Measurements from ENCODE around the gene UGT1A9.
A peak's percentile ranks its signal among the peaks of the same experiment; 100 is the strongest.
"Not testable (repeated sequence)": the region's sequence is repeated elsewhere in the genome, so short reads cannot be mapped to it uniquely, and the experiment has no call there.

Gene UGT1A9

GRCh38 chr2:233691443-233692433 lies 20.0 kb downstream of the UGT1A9 start:
- no peak for TF ChIP-seq CTCF (IDR thresholded peaks at IDR 0.05; ENCODE audit: low read depth, low read length)
- DNase-seq (ENCODE audit: extremely low read depth, low read depth), result no peak

GRCh38 chr2:233692648-233693047 lies 20.9 kb downstream of the UGT1A9 start, which contains the start of gene UGT1A6:
Gene UGT1A6, plus strand, starts transcription at chr2:233692890. Its CDS starts 115 bp downstream, at chr2:233693005.
- TF ChIP-seq CTCF (IDR thresholded peaks at IDR 0.05; ENCODE audit: low read depth, low read length), result no peak
- no peak for DNase-seq (ENCODE audit: extremely low read depth, low read depth)

GRCh38 chr2:233693963-233694362 lies 22.3 kb downstream of the UGT1A9 start:
- DNase-seq (ENCODE audit: extremely low read depth, low read depth), result no peak
- TF ChIP-seq CTCF (IDR thresholded peaks at IDR 0.05; ENCODE audit: low read depth, low read length), result no peak

- TF ChIP-seq CTCF (IDR thresholded peaks at IDR 0.05; ENCODE audit: low read depth, low read length), result no peak
- DNase-seq (ENCODE audit: extremely low read depth, low read depth), result no peak
Measured at GRCh38 chr2:233698740-233699139, 27.0 kb downstream of the UGT1A9 start.

- DNase-seq (ENCODE audit: extremely low read depth, low read depth), result no peak
Measured at GRCh38 chr2:233699424-233700027, 27.8 kb downstream of the UGT1A9 start.

GRCh38 chr2:233700028-233700635 lies 28.4 kb downstream of the UGT1A9 start:
- DNase-seq (ENCODE audit: extremely low read depth, low read depth), result peak; percentile 64
- no peak for TF ChIP-seq CTCF (IDR thresholded peaks at IDR 0.05; ENCODE audit: low read depth, low read length)

More at GRCh38 chr2:233699424-233700027, 27.8 kb downstream of the UGT1A9 start:
- no peak for TF ChIP-seq CTCF (IDR thresholded peaks at IDR 0.05; ENCODE audit: low read depth, low read length)

- not testable (repeated sequence) for DNase-seq (ENCODE audit: extremely low read depth, low read depth)
Measured at GRCh38 chr2:233700842-233701241, 29.1 kb downstream of the UGT1A9 start.
